GM18507 (cell line): ENCODE data around the gene GCK.

ENCODE experiments used
- DNase-seq: peaks from one replicate; pipeline ENCODE4 v3.0.0; 2011; ENCODE audit warnings: low read depth; ENCODE audit not compliant: insufficient read length; ENCODE audit errors: extremely low spot score
- FAIRE-seq: peaks from 2 replicates; lab custom pipeline; 2011; peaks lifted over from hg19 to GRCh38; lab: Jason Lieb, UNC

GCK gene

DNA sequence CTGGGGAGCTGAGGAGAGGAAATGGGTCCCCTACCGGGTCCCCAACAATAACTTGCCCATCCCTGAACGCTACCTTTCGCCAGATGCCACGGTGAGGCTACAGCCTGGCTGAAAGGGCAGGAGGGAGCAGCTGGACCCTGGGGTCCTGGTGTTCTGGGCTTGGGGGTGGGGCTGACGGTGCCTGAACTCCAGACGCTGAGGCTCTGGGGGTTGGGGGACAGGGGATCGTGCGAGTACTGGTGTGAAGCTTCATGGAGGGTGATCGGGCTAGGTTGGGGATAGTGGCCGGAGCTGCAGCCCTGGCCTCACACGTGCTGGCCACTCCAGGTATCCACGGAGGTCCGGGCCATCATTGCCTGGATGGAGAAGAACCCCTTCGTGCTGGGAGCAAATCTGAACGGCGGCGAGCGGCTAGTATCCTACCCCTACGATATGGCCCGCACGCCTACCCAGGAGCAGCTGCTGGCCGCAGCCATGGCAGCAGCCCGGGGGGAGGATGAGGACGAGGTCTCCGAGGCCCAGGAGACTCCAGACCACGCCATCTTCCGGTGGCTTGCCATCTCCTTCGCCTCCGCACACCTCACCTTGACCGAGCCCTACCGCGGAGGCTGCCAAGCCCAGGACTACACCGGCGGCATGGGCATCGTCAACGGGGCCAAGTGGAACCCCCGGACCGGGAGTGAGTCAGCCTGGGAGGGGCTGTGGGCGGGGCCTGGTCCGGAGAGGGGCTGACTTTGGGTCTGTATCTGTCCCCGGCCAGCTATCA lies 76.8 kb downstream of the GCK start:
- DNase-seq (no peak), FAIRE-seq (no peak)

DNA sequence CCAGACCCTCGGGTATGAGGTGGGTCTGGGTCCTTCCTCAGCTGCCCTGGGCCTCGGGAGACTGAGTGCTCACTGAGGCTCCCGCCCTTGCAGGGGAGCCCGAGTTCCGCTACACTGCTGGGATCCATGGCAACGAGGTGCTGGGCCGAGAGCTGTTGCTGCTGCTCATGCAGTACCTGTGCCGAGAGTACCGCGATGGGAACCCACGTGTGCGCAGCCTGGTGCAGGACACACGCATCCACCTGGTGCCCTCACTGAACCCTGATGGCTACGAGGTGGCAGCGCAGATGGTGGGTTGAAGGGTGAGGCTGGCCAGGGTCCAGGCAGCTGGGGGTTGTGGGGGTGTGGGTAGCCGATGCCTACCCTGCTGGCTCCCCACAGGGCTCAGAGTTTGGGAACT lies 77.5 kb downstream of the GCK start:
- FAIRE-seq (no peak), DNase-seq (no peak)

DNA sequence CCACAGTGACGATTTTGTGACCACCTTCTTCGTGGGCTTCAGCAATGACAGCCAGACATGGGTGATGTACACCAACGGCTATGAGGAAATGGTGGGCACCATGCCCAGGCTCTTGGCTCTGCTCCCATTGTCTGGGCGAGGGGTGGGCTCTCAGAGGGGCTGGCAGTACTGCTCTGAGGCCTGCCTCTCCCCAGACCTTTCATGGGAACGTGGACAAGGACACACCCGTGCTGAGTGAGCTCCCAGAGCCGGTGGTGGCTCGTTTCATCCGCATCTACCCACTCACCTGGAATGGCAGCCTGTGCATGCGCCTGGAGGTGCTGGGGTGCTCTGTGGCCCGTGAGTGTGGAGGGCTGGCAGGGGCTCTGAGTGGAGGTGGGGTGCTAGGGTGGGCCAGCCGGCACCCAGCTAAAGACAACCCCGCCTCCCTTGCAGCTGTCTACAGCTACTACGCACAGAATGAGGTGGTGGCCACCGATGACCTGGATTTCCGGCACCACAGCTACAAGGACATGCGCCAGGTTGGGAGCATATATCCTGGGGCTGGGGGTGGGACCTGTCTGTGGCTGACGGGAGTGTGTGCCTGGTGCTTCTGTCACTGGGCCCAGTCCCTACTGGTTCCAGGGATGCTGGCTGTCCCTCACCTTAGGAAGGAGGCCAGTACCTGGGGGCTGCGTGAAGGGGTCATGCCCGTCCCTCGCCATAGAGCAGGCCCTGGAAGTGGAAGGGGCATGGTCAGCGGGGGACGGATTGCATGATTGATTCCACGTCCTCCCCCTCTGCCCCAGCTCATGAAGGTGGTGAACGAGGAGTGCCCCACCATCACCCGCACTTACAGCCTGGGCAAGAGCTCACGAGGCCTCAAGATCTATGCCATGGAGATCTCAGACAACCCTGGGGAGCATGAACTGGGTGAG lies 78.3 kb downstream of the GCK start:
- FAIRE-seq (no peak), DNase-seq (no peak)

GRCh38 chr7:44109991-44110390 lies 79.2 kb downstream of the GCK start:
- no peak for DNase-seq
- FAIRE-seq = no peak

GRCh38 chr7:44108768-44109750 lies 80.2 kb downstream of the GCK start:
- no peak for FAIRE-seq
- no peak for DNase-seq

GRCh38 chr7:44107961-44108767 lies 81.1 kb downstream of the GCK start:
- FAIRE-seq (no peak), DNase-seq (no peak)

GRCh38 chr7:44107116-44107960 lies 81.9 kb downstream of the GCK start:
- FAIRE-seq = no peak
- DNase-seq = no peak

GRCh38 chr7:44106311-44107065 lies 82.8 kb downstream of the GCK start:
- no peak for FAIRE-seq
- DNase-seq = no peak

DNA sequence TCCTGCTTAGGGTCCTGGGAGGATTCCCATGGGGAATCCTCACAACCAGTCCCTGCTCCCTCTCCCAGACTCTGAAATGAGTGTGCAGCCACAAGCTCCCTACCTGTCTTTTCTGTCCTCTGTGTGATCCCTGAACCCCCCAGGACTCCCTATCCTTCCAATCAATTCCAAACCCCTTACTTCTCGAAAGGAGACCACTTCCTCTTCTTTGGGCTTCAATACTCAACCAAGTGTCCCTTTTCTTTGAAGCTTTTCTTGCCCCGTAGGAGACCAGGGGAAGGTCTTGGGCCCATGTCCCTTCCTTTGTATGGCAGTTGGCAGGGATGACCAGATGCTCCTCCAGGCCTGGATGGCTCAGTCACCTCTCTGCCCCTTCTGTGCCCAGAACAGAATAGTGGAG lies 83.4 kb downstream of the GCK start:
- no peak for FAIRE-seq

DNA sequence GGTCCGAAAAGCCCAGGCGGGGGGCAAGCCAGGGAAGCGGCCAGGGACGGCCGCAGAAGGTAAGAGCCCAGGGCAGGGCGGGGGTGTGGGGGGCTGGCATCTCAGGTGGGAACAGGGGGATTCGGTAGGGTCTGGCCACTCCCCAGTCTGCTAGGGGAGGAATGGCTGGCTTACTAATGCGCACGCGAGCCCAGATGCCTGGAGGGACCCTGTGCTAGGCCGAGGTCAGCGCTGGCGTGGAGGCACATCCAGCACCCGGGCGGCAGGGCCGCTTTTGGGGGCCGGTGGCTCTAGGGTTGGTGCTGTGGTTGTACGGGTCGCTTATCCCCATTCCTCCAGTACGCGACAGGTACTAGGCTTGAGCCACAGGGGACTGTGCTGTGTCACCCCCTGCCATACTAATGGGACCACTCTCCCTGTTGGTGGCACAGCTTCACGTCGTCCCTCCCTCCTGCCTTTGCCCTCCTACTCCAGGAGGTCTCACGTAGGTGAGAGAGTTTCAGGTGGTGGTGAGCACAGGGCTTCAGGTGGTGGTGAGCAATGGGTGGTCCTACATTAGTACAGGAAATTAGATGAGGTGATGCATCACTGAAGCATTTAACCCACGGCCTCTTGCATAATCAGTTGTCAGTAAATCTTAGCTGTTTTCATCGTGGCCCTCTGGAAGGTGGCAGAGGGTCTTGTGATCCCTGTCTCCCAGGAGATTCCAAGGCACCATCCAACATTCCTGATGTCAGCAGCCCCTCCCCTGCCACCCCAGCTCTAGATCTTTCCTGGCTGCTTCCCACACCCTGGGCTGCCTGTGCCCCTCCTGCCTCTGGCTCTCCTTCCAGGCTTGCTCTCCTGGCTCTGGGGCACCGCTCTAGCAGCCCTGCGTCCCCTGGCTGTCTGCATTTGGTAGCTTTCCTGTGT lies 84.1 kb downstream of the GCK start:
- FAIRE-seq (no peak), DNase-seq (no peak)

More for the DNA sequence above, 83.4 kb downstream of the GCK start:
- DNase-seq = no peak

- no peak for FAIRE-seq
- DNase-seq = no peak
These were observed 85.0 kb downstream of the GCK start, which contains the start of gene AEBP1 for GRCh38 chr7:44103923-44104859. Gene AEBP1 (plus strand): TSS chr7:44104345. CDS start chr7:44104666, 321 bp downstream.

GRCh38 chr7:44103566-44103922 lies 85.7 kb downstream of the GCK start:
- no peak for DNase-seq
- FAIRE-seq = no peak

DNA sequence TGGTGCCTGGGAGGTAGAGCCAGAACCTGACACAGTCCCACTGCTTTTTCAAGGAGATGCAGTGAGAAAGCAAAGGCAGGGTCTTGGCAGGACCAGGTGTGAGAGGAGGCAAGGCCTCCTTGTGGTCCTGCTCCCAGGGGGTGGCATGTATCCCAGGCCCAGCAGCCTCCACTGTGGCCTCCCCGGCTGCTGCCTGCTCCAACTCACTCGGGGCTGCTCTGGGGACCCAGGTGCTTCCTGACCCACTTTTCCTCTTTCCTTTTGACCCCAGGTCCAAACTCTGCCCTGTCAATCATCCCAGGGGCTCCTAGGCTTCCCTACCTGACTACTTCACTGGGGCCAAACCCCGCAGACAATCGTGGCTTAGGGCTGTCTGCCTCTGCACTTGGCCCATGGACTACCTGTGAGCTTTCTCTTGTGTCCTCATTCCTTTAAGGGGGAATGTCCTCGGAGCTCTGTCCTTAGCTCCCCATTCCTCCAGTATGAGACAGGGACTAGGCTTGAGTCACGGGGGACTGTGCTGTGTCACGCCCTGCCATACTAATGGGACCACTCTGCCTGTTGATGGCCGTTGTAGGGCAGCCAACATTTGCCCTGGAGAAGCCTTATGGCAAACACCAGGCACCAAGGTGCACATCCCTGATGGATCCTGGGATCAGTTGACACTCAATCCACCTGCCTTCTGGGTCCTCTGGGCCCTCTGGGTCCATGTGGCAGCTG lies 86.2 kb downstream of the GCK start:
- DNase-seq (no peak), FAIRE-seq (no peak)

DNA sequence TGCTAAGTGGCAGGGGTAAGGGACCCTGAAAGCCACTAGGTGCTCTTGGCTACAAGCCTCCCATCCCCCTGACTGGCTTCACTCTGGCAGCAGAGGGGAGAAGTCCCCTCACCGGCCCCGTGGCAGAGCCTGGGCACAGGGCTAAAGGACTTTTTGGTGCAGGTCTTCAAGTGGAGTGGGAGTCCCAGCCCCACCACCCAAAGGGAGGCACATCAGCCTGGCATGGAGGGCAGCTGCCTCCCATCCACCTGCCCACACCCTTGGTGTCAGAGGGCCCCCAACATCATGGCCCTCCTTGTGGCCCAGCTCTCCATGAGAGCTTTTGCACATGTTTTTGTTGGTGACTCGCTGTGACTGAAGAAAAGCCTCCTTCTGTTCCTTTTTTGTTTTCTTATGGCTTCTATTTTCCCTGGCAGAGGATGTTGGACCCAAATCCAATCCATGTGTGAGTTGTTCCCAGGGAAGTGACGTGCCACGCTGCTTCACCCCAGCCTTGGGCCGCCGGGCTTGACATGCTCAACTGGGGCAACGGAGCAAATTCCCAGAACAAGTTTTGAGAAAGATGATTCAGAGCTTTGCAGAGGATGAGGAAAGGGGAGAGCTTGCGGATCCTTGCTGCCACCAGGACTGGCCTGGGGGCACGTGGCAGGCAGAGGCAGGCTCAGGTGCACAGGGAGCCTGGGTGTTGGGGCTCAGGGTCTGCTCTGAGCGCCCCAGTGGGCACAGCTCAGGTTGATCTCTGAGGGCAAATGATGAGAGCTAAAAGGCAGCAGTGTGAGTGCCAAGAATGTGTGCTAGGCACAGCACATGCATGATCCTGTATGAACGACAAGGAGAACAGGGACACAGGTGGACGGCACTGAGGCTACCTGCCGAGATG lies 87.0 kb downstream of the GCK start:
- no peak for FAIRE-seq
- no peak for DNase-seq
